Endometrial microvascular endothelial cells (primary cell): ENCODE data around the gene TNNT3. TPM values are rescaled to one million over a fixed set of nuclear protein-coding genes. Genes with fewer than 3 reads are reported as not detected.

Source experiments
- in situ Hi-C: cut with HindIII; loops from 2 replicates; pipeline ENCODE4 v1.10.0; 2017; ENCODE audit warnings: low sequenced_read_pairs, low pct_unique_long_range_greater_than_20kb; ENCODE audit errors: inconsistent ontology term
- total RNA-seq: library from RNA; depleted of rRNA; stranded (reverse); fragments of >200 nt; gene quantifications from one replicate; pipeline ENCODE4 v1.2.3, GENCODE V29; 2015; ENCODE audit errors: inconsistent ontology term

The TNNT3 gene
- total RNA-seq, 1 donor from 2014 or later = not detected

- in situ Hi-C loops = no loop called here
Measured at GRCh38 chr11:1968454-1969002, 49.0 kb downstream of the TNNT3 start.

DNA sequence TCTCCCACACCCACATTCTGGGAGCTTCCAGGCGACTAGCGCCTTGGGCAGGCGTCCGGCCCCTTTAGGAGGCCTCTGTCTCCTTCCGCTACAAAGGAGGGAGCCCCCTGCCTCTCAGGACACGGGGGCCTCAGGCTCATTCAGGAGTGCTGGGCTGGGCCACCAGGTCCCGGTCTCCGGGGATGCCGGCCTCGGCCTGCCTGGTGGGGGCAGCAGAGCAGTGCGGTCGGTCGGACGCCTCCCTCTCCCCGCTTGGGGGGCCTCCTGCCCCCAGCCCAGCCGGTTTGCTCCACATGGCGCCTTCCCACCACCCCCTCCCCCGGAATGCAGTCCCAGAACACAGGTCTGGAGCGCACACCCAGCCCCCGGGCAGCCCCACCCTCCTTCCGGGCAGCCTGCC lies 49.5 kb downstream of the TNNT3 start:
- in situ Hi-C loops = no loop called here

- in situ Hi-C loops = no loop called here
Measured at GRCh38 chr11:1969776-1970175, 50.3 kb downstream of the TNNT3 start.

- in situ Hi-C loops = no loop called here
Measured at GRCh38 chr11:1970956-1971355, 51.5 kb downstream of the TNNT3 start.

DNA sequence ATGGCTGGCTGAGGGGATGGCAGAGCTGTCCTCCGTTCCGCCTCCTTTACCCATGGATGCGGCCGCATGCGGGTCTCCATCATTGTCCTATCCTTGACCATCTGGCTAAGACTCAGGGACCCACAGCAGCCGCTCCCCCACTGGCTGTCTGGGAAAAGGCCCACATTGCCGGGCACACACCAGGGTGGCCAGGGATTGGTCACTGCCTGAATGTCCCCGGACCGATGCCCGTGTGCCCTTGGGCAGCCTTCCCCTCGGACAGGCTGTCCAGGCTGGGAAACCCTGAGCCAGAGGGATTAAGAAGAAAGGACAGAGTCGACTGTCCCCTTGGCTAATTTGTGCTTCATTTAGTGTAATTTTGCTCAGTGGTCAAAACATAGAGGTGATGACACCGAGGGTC lies 55.7 kb downstream of the TNNT3 start:
- in situ Hi-C loops = no loop called here

GRCh38 chr11:1978720-1979473 lies 59.4 kb downstream of the TNNT3 start:
- in situ Hi-C loops = no loop called here

GRCh38 chr11:1979607-1980006 lies 60.1 kb downstream of the TNNT3 start:
- in situ Hi-C loops = no loop called here

DNA sequence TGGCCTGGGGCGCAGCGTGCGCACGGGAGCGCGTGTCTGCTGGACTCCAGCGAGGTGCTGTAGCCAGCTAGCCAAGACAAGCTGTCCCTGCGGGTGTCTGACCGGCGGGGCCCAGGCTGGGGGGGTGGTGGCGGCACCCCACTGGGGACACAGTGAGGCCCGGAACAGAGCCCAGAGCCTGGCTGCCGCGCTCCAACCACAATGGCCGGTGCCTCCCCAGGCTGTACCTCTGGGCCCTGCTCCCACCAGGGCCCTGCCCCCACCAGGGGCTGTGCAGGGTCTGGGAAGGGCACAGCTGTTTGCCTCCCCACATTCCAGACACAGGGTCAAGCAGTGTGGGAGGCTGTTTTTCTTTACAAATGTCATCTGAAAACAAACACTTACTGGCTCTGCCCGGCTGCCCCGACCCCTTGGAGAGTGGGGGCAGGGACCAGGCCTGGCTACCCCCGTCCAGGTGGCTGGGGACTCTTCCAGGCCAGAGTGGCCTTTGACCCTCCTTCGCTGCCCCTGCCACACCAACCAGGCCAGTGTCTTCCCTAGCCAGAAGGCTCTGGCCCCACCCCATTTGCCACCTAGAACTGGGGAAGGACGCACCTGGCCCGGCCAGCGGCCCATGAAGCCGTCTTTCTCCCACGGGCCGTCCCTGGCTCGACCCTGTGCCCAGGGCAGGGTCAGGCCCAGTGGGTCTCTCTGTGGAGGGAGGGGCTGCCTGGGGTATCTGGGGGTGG lies 63.5 kb downstream of the TNNT3 start:
- in situ Hi-C loops = no loop called here

GRCh38 chr11:1983601-1983961 lies 64.1 kb downstream of the TNNT3 start:
- in situ Hi-C loops = no loop called here

DNA sequence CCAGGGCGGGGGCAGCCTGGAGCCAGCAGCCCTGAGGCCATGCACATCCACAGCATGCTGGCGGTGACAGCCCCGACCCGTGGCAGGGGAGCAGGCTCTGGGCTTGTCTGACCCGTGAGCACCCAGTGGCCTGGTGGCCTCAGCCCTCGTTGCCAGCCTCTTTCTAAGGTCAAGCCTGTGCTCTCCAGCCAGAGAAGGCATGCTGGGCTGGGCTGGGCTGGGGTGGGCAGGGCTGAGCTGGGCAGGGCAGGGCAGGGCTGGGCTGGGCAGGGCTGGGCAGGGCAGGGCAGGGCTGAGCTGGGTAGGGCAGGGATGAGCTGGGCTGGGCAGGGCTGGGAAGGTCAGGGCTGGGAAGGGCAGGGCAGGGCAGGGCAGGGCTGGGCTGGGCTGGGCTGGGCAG lies 67.5 kb downstream of the TNNT3 start:
- in situ Hi-C loops = no loop called here

DNA sequence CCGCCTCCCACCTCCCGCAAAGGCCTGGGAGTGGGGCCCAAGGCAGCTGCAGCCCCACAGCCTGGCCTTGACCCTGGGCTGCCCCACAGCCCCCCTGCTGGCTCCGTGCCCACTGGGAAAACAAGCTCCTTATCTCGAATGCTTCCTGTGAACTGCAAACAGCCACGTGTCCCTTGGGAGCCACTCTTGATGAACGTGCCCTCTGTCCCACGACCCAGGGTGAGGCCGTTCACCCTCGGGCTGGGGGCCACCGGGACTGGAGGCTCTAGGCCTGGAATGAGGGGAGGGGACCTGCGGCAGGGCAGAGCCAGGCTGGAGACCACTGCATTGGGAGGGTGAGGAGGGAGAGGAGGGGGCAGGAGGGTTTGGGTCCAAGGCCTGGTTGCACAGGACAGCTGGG lies 68.7 kb downstream of the TNNT3 start:
- in situ Hi-C loops = no loop called here

Other genes starting within 250 kb of the TNNT3 start
- not detected for gene KRTAP5-6, start 222.5 kb upstream of the TNNT3 start, total RNA-seq
- not detected for gene IFITM10, start 169.1 kb upstream of the TNNT3 start, total RNA-seq
- gene CTSD, start 155.8 kb upstream of the TNNT3 start, total RNA-seq = 232 TPM
- gene SYT8, start 84.7 kb upstream of the TNNT3 start, total RNA-seq = not detected
- gene TNNI2, start 80.7 kb upstream of the TNNT3 start, total RNA-seq = not detected
- gene LSP1, start 66.6 kb upstream of the TNNT3 start, total RNA-seq = not detected
- gene PRR33, start 27.8 kb upstream of the TNNT3 start, total RNA-seq = not detected
- gene MRPL23, start 27.6 kb downstream of the TNNT3 start, total RNA-seq = 170 TPM
- gene H19, start 78.1 kb downstream of the TNNT3 start, total RNA-seq = 5.4 TPM
- not detected for gene IGF2, start 219.7 kb downstream of the TNNT3 start, total RNA-seq
- gene INS, start 241.5 kb downstream of the TNNT3 start, total RNA-seq = not detected